K562 (cell line): ENCODE results near the gene ANXA3. TPM values are rescaled to one million over a fixed set of nuclear protein-coding genes. Genes with fewer than 3 reads are reported as not detected.

Experiments
- ATAC-seq: fragments of 200-7000 bp; cut with Tn5 transposase; 3 replicates; pipeline ENCODE4 v1.9.1; 2020; ENCODE audit warnings: moderate library complexity
- BruUV-seq: library from RNA; stranded (reverse); fragments of 400-500 nt; replicated peaks from 2 replicates; lab custom pipeline; 2021; lab: Mats Ljungman, UMichigan
- CTCF ChIA-PET: fragments of 300-600 bp; formaldehyde crosslinking; extraction: SDS; loops from one replicate; lab custom pipeline; 2021; ENCODE audit warnings: low intra/inter-chr PET ratio; lab: Yijun Ruan, JAX
- POLR2A ChIA-PET: fragments of 300-600, 350-650 bp; sonication (Branson Sonifier 250); formaldehyde crosslinking; extraction: SDS; loops from one replicate; lab custom pipeline; 2021; ENCODE audit warnings: antibody characterized with exemption, inconsistent platforms; lab: Yijun Ruan, JAX
- DNase-seq, 4 experiments: peaks; one replicate each; pipeline versions ENCODE4 v3.0.0 to v3.0.0-alpha.2; 2011 to 2018; ENCODE audit warnings: low spot score in 3 of 4, mixed read lengths in 3 of 4; ENCODE audit errors: extremely low read depth in 1 of 4
- FAIRE-seq: peaks from 2 replicates; lab custom pipeline; 2011; peaks lifted over from hg19 to GRCh38; lab: Jason Lieb, UNC
- H2AFZ ChIP-seq: 2 replicates; pipeline ENCODE4 v1.6.0; 2011; ENCODE audit warnings: low read depth, low read length, control low read depth, inconsistent platforms
- H3K27ac ChIP-seq: fragments of 200-600 bp; 3 replicates; pipeline ENCODE4 v1.8.0; 2011; ENCODE audit warnings: low read depth, mild to moderate bottlenecking, control low read depth, inconsistent platforms, low read length, moderate library complexity, mixed read lengths; ENCODE audit errors: extremely low read depth
- H3K27me3 ChIP-seq, 2 experiments: fragments of 300-600 bp in 1 of 2; 2 replicates in 1 of 2; 3 replicates in 1 of 2; pipeline versions ENCODE4 v1.6.0 to v1.8.0; 2011; ENCODE audit warnings: inconsistent platforms in 2 of 2, low read length in 2 of 2, mild to moderate bottlenecking in 1 of 2, mixed read lengths in 1 of 2, moderate library complexity in 1 of 2; ENCODE audit not compliant: control insufficient read depth in 2 of 2, insufficient read depth in 2 of 2
- H3K36me3 ChIP-seq: fragments of 300-600 bp; 3 replicates; pipeline ENCODE4 v1.8.0; 2011; ENCODE audit warnings: mild to moderate bottlenecking, low read length, inconsistent platforms; ENCODE audit not compliant: control insufficient read depth, insufficient read depth
- H3K4me1 ChIP-seq, 2 experiments: fragments of 200-600 bp in 1 of 2; replicated peaks in 1 of 2; 2 replicates in 1 of 2; 3 replicates in 1 of 2; pipeline versions ENCODE4 v1.5.1 to v1.8.0; 2011; ENCODE audit warnings: inconsistent platforms in 2 of 2, low read length in 2 of 2, mild to moderate bottlenecking in 1 of 2, mixed read lengths in 1 of 2, moderate library complexity in 1 of 2; ENCODE audit not compliant: control insufficient read depth in 2 of 2, insufficient read depth in 2 of 2
- H3K4me2 ChIP-seq: 2 replicates; pipeline ENCODE4 v1.6.1; 2011; ENCODE audit warnings: low read length, control low read depth, inconsistent platforms, mixed read lengths; ENCODE audit not compliant: insufficient read depth
- H3K4me3 ChIP-seq: fragments of 200-600 bp; sonication (generic), shearing (Covaris generic); 2 replicates; pipeline ENCODE4 v1.5.1; 2016; ENCODE audit warnings: control low read depth, inconsistent platforms
- H3K79me2 ChIP-seq: fragments of 200-600 bp; 3 replicates; pipeline ENCODE4 v1.8.0; 2011; ENCODE audit warnings: low read length, inconsistent platforms; ENCODE audit not compliant: control insufficient read depth, insufficient read depth
- H3K9ac ChIP-seq, 2 experiments: 2 replicates each; pipeline versions ENCODE4 v1.6.0 to v1.6.1; 2011; ENCODE audit warnings: low read depth in 2 of 2, low read length in 2 of 2, control low read depth in 1 of 2, inconsistent platforms in 1 of 2, mild to moderate bottlenecking in 1 of 2, mixed read lengths in 1 of 2; ENCODE audit not compliant: insufficient read depth in 1 of 2
- H3K9me1 ChIP-seq: one replicate; pipeline ENCODE4 v1.6.0; 2011; ENCODE audit warnings: inconsistent platforms, mild to moderate bottlenecking, low read length, moderate library complexity; ENCODE audit not compliant: control insufficient read depth, insufficient read depth
- H3K9me3 ChIP-seq: replicated peaks from 2 replicates; pipeline ENCODE4 v1.5.1; 2011; ENCODE audit warnings: low read depth, low read length, inconsistent platforms; ENCODE audit not compliant: control insufficient read depth, insufficient read depth
- H4K20me1 ChIP-seq: replicated peaks from 2 replicates; pipeline ENCODE4 v1.6.1; 2011; ENCODE audit warnings: low read length, inconsistent platforms, mixed read lengths; ENCODE audit not compliant: control insufficient read depth, insufficient read depth
- CBX1 ChIP-seq: sonication (generic); IDR thresholded peaks from 2 replicates; pipeline ENCODE4 v1.6.1; 2016; ENCODE audit warnings: antibody characterized with exemption, low read depth, mild to moderate bottlenecking
- GTF2F1 ChIP-seq: IDR thresholded peaks from 2 replicates; pipeline ENCODE4 v1.6.1; 2011; ENCODE audit warnings: low read depth, low read length, improper control_type of control experiment
- WGBS: fragments of 100-300 bp; shearing (Covaris generic); methylation state at CpG from one replicate; pipeline ENCODE4 v1.1.6; 2016; ENCODE audit warnings: low coverage, mixed read lengths; ENCODE audit not compliant: insufficient coverage; ENCODE audit errors: missing lambda C conversion rate; 5-methylcytosine and 5-hydroxymethylcytosine counted together
- in situ Hi-C: fragments of 300-500 bp; cut with MboI; formaldehyde crosslinking; loops from 4 replicates; pipeline ENCODE4 v1.15.0; 2018; ENCODE audit warnings: inconsistent platforms, mixed read lengths
- intact Hi-C: fragments of 100-400 bp; cut with micrococcal nuclease; formaldehyde crosslinking; loops from 2 replicates; pipeline ENCODE4 v1.14.2; 2022
- polyA plus RNA-seq, 8 experiments: library from polyadenylated mRNA; depleted of rRNA in 4 of 8; stranded (reverse) in 5 of 8; unstranded in 3 of 8; fragments of >200 nt; fragmentation: Nextera tagmentation in 2 of 8; fragmentation: Illumina TruSeq in 1 of 8; extraction: Ambion mirVana in 2 of 8; extraction: Trizol in 1 of 8; gene quantifications; 2 replicates each; pipeline versions ENCODE4 v1.2.1 to v1.2.3, GENCODE V29; 2011 to 2014; ENCODE audit warnings: inconsistent platforms in 1 of 8, missing spikeins in 1 of 8
- total RNA-seq, 7 experiments: library from RNA; depleted of rRNA in 6 of 7; stranded (reverse); fragments of >200 nt in 6 of 7; fragmentation: Illumina TruSeq in 2 of 7; extraction: Trizol in 2 of 7; gene quantifications; 2 replicates each; pipeline versions ENCODE4 v1.2.1 to v1.2.3, GENCODE V29; 2011 to 2021; ENCODE audit warnings: low replicate concordance in 1 of 7
- TF ChIP-seq, protein P1 (sequence below): fragments of 250-450 bp; sonication (Bioruptor Pico); IDR thresholded peaks from 2 replicates; pipeline ENCODE4 v1.5.0; 2021
- TF ChIP-seq, protein P2 (sequence below): IDR thresholded peaks from 2 replicates; pipeline ENCODE4 v1.6.1; 2016; ENCODE audit warnings: missing genetic modification characterization, missing compliant biosample characterization
- TF ChIP-seq, protein P3 (sequence below): fragments of 200-800 bp; sonication (Bioruptor generic); IDR thresholded peaks from 2 replicates; pipeline ENCODE4 v1.6.1; 2016; ENCODE audit warnings: missing genetic modification characterization, missing compliant biosample characterization

Gene ANXA3
- total and polyA plus RNA-seq, 9 of the 15 experiments (the other 6 are each of a cell fraction or from before 2014, with no cell fraction given): 6.3 to 15.5 (median 9.8) TPM

DNA sequence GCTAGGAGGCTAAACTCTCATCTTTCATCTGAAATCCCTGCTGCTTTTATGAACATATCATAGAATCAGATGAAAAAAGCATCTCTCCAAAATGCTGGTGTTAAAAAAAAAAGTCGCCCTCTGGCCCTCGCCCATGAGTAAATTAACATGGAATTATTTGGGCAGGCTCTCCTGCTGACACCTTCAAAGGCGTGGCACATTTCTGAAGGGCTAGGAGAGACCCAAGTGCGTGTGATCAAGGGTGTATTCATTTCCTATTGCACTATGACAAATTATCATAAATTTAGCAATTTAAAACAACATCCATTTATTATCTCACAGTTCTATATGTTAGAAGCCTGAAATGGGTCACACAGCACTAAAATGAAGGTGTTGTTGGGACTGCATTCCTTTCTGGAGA lies 5.1 kb downstream of the ANXA3 start:
- POLR2A ChIA-PET: no interaction called here
- WGBS: 61% methylated on average over 4 of the region's 4 CpGs
- no peak overlapping the region for H3K27ac ChIP-seq
- no peak for TF ChIP-seq CBX1
- TF ChIP-seq, protein P1, sequence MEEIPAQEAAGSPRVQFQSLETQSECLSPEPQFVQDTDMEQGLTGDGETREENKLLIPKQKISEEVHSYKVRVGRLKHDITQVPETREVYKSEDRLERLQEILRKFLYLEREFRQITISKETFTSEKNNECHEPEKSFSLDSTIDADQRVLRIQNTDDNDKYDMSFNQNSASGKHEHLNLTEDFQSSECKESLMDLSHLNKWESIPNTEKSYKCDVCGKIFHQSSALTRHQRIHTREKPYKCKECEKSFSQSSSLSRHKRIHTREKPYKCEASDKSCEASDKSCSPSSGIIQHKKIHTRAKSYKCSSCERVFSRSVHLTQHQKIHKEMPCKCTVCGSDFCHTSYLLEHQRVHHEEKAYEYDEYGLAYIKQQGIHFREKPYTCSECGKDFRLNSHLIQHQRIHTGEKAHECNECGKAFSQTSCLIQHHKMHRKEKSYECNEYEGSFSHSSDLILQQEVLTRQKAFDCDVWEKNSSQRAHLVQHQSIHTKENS: no peak
- no peak for TF ChIP-seq GTF2F1
- TF ChIP-seq, protein P2, sequence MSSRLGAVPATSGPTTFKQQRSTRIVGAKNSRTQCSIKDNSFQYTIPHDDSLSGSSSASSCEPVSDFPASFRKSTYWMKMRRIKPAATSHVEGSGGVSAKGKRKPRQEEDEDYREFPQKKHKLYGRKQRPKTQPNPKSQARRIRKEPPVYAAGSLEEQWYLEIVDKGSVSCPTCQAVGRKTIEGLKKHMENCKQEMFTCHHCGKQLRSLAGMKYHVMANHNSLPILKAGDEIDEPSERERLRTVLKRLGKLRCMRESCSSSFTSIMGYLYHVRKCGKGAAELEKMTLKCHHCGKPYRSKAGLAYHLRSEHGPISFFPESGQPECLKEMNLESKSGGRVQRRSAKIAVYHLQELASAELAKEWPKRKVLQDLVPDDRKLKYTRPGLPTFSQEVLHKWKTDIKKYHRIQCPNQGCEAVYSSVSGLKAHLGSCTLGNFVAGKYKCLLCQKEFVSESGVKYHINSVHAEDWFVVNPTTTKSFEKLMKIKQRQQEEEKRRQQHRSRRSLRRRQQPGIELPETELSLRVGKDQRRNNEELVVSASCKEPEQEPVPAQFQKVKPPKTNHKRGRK (tag): no peak
- TF ChIP-seq, protein P3, sequence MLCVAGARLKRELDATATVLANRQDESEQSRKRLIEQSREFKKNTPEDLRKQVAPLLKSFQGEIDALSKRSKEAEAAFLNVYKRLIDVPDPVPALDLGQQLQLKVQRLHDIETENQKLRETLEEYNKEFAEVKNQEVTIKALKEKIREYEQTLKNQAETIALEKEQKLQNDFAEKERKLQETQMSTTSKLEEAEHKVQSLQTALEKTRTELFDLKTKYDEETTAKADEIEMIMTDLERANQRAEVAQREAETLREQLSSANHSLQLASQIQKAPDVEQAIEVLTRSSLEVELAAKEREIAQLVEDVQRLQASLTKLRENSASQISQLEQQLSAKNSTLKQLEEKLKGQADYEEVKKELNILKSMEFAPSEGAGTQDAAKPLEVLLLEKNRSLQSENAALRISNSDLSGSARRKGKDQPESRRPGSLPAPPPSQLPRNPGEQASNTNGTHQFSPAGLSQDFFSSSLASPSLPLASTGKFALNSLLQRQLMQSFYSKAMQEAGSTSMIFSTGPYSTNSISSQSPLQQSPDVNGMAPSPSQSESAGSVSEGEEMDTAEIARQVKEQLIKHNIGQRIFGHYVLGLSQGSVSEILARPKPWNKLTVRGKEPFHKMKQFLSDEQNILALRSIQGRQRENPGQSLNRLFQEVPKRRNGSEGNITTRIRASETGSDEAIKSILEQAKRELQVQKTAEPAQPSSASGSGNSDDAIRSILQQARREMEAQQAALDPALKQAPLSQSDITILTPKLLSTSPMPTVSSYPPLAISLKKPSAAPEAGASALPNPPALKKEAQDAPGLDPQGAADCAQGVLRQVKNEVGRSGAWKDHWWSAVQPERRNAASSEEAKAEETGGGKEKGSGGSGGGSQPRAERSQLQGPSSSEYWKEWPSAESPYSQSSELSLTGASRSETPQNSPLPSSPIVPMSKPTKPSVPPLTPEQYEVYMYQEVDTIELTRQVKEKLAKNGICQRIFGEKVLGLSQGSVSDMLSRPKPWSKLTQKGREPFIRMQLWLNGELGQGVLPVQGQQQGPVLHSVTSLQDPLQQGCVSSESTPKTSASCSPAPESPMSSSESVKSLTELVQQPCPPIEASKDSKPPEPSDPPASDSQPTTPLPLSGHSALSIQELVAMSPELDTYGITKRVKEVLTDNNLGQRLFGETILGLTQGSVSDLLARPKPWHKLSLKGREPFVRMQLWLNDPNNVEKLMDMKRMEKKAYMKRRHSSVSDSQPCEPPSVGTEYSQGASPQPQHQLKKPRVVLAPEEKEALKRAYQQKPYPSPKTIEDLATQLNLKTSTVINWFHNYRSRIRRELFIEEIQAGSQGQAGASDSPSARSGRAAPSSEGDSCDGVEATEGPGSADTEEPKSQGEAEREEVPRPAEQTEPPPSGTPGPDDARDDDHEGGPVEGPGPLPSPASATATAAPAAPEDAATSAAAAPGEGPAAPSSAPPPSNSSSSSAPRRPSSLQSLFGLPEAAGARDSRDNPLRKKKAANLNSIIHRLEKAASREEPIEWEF: no peak
- TF ChIP-seq, all 486 proteins: peak for 0
- no peak overlapping the region for H2AFZ ChIP-seq
- no peak overlapping the region for H3K4me2 ChIP-seq
- no peak overlapping the region for H3K4me3 ChIP-seq
- in situ Hi-C loops (no loop called here), intact Hi-C loops (no loop called here)
- no peaks in the 10 kb centered on the region for H4K20me1 ChIP-seq
- FAIRE-seq: no peak
- H3K36me3 ChIP-seq: no peaks in the 10 kb centered on the region
- no peaks in the 10 kb centered on the region for H3K9me1 ChIP-seq
- DNase-seq: no peak
- CTCF ChIA-PET: no interaction called here
- H3K4me1 ChIP-seq: peaks cover 6 to 17% of the 10 kb centered on the region in 2 experiments; a peak in 4 of 5 replicates
- no TSS peak for BruUV-seq
- no peak overlapping the region for H3K9ac ChIP-seq
- no peaks in the 10 kb centered on the region for H3K79me2 ChIP-seq
- peaks cover 0 to 3% of the 10 kb centered on the region in 2 experiments; a peak in 1 of 5 replicates for H3K27me3 ChIP-seq
- ATAC-seq: no peak
- no peaks in the 10 kb centered on the region for H3K9me3 ChIP-seq
